Cardiac muscle cell (in vitro differentiated cells and primary cell): ENCODE data around the gene C19orf47. TPM values are rescaled to one million over a fixed set of nuclear protein-coding genes. Genes with fewer than 3 reads are reported as not detected.

Source experiments
- DNase-seq, 2 donors: peaks; one replicate each; pipeline versions ENCODE4 v3.0.0 to v3.0.0-alpha.2; 2010 to 2017; ENCODE audit warnings: low read depth in 1 of 2, low spot score in 1 of 2
- H3K27ac ChIP-seq: fragments of 200-600 bp; sonication (generic); 2 replicates; pipeline ENCODE4 v1.5.1; 2016
- H3K27me3 ChIP-seq: fragments of 200-600 bp; sonication (generic); 2 replicates; pipeline ENCODE4 v1.6.0; 2016; ENCODE audit warnings: control low read depth
- H3K36me3 ChIP-seq: fragments of 200-600 bp; sonication (generic); 2 replicates; pipeline ENCODE4 v1.5.1; 2016; ENCODE audit warnings: control low read depth
- H3K4me1 ChIP-seq: fragments of 200-600 bp; sonication (generic); 2 replicates; pipeline ENCODE4 v1.8.1; 2017; ENCODE audit warnings: low read depth, mild to moderate bottlenecking, mixed run types
- H3K4me3 ChIP-seq: fragments of 200-600 bp; sonication (generic); 2 replicates; pipeline ENCODE4 v1.5.1; 2016; ENCODE audit warnings: mild to moderate bottlenecking
- H3K9me3 ChIP-seq: fragments of 200-600 bp; sonication (generic); 2 replicates; pipeline ENCODE4 v1.5.1; 2017; ENCODE audit warnings: low read depth, mild to moderate bottlenecking, control low read depth
- polyA plus RNA-seq: library from polyadenylated mRNA; unstranded; fragments of >200 nt; fragmentation: Nextera tagmentation; extraction: Ambion mirVana; gene quantifications from 2 replicates; pipeline ENCODE4 v1.2.1, GENCODE V29; 2016
- total RNA-seq: library from RNA; depleted of rRNA; stranded (reverse); fragments of >200 nt; gene quantifications from 2 replicates; pipeline ENCODE4 v1.2.3, GENCODE V29; 2016
- TF ChIP-seq, protein P1 (sequence below): IDR thresholded peaks from 2 replicates; pipeline ENCODE4 v1.5.1; 2012; ENCODE audit warnings: low read depth, mild to moderate bottlenecking, low read length

C19orf47 gene
- total and polyA plus RNA-seq, 2 experiments from 2014 or later: 16.4 to 20.3 TPM

DNA sequence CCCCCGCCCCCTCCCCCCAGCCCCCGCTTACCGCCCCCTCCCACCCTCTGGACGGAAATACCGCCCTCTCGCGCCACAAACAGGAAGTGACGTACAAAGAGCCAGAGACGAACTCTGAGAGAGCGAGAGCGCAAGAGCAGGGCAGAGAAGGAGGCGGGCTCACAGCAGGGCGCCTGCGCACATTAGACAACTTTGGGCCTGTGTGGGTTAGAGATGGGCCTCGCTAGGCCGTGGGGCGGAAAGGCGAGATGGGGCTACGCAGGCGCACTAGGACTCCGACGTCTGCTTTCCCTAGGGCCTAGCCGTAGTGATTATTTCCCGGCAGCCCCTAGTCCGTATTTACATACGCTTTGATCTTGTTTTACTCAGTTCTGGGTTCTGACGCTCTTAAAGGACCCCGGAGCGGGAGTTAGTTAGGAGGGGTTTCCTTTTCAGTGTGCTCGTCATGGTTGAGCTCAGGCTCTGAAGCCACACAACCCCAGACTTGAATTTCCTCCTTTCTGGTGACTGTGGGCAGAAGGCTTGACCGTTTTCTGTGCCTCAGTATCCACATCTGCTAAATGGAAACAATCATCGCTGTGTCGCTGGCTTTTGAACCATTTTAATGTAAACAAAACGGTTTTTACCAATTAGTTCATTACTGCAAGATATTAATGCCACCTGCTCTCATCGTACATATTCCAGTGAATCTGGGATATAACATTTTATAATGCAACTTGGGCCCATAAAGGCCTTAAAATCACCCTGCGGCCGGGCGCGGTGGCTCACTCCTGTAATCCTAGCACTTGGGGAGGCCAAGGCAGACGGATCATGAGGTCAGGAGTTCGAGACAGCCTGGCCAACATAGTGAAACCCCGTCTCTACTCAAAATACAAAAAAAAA is 62.6 kb downstream of the C19orf47 start:
- H3K4me3 ChIP-seq: peak overlapping the region; percentile 56
- no peaks in the 10 kb centered on the region for H3K36me3 ChIP-seq
- peak overlapping the region; percentile 98 for H3K27ac ChIP-seq
- peaks cover 19% of the 10 kb centered on the region for H3K4me1 ChIP-seq
- TF ChIP-seq, protein P1, sequence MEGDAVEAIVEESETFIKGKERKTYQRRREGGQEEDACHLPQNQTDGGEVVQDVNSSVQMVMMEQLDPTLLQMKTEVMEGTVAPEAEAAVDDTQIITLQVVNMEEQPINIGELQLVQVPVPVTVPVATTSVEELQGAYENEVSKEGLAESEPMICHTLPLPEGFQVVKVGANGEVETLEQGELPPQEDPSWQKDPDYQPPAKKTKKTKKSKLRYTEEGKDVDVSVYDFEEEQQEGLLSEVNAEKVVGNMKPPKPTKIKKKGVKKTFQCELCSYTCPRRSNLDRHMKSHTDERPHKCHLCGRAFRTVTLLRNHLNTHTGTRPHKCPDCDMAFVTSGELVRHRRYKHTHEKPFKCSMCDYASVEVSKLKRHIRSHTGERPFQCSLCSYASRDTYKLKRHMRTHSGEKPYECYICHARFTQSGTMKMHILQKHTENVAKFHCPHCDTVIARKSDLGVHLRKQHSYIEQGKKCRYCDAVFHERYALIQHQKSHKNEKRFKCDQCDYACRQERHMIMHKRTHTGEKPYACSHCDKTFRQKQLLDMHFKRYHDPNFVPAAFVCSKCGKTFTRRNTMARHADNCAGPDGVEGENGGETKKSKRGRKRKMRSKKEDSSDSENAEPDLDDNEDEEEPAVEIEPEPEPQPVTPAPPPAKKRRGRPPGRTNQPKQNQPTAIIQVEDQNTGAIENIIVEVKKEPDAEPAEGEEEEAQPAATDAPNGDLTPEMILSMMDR: no peak
- DNase-seq: peak; percentile 99 to 100
- no peaks in the 10 kb centered on the region for H3K27me3 ChIP-seq
- H3K9me3 ChIP-seq: no peaks in the 10 kb centered on the region

DNA sequence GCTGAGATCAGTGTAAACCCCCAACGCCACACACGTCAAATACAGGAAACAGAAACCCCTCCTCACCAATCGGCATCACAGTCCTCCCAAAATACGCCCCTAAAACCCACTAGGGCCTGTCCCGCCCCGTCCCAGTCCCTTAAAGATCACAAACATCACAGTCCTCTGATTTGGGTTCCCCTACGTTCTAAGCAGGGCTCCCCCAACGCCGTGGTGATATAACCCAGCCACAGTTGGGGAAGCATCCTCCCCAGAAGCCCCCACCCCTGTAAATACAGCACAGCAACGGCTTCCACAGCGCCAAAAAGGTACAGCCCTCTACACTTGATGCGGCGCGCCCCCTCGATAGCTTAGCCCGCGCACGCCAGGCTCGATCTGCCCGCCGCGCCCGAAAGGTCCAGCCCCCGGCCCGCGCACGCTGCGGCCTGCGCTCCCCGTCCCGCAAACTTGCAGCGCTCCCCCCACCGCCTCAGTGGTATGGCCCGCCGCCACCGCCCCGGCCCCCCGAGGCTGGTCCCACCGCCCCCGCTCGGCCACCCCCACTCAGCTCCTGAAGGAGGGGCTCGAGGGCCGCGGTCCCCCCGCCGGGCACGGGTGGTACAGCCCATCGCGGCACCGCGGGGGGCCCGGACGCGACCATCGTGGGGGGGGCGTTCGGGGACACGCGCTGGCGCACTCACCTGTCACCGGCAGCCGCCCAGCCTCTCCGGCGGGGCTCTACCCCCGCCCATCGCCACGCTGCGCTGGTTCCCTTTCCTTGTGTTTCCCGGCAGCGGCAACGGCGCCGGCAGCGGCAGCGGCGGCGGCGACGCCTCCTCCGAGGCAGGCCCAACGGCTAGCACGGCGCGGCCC is 63.5 kb downstream of the C19orf47 start, which contains the start of gene AKT2:
Gene AKT2 (minus strand): TSS at position 845 of the 852 bp plus-strand sequence. CDS start 20,078 bp downstream, outside the sequence.
- Histone ChIP-seq H3K27me3 (no peaks in the 10 kb centered on the region), H3K4me1 (peaks cover 22% of the 10 kb centered on the region)
- TF ChIP-seq, protein P1: no peak

DNA sequence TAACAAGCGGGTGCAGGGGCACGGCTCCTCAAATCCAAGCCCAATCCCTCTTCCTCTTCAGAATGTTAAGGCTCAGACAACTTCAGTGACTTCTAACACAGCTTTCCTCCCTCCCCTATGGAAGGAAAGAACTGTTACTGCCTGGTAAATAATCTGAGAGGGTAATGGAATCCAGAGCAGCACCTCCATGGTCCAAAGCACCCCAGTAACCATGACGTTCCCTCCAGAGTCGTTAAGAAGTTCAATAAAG is 64.0 kb downstream of the C19orf47 start:
- peak in 1 of 2 donors; percentile 19 for DNase-seq
- TF ChIP-seq, protein P1: no peak
- Histone ChIP-seq H3K27ac (peak overlapping the region; percentile 98), H3K4me3 (peak overlapping the region; percentile 56), H3K9me3 (no peaks in the 10 kb centered on the region), H3K36me3 (no peaks in the 10 kb centered on the region), H3K4me1 (peaks cover 27% of the 10 kb centered on the region), H3K27me3 (no peaks in the 10 kb centered on the region)

More for the DNA sequence above, 63.5 kb downstream of the C19orf47 start, which contains the start of gene AKT2:
- no peaks in the 10 kb centered on the region for H3K9me3 ChIP-seq
- H3K27ac ChIP-seq: peak within 1 kb of the TSS; percentile 98
- H3K36me3 ChIP-seq: no peaks in the 10 kb centered on the region
- peak within 1 kb of the TSS; percentile 56 for H3K4me3 ChIP-seq
- DNase-seq: peak; percentile 66 to 88

DNA sequence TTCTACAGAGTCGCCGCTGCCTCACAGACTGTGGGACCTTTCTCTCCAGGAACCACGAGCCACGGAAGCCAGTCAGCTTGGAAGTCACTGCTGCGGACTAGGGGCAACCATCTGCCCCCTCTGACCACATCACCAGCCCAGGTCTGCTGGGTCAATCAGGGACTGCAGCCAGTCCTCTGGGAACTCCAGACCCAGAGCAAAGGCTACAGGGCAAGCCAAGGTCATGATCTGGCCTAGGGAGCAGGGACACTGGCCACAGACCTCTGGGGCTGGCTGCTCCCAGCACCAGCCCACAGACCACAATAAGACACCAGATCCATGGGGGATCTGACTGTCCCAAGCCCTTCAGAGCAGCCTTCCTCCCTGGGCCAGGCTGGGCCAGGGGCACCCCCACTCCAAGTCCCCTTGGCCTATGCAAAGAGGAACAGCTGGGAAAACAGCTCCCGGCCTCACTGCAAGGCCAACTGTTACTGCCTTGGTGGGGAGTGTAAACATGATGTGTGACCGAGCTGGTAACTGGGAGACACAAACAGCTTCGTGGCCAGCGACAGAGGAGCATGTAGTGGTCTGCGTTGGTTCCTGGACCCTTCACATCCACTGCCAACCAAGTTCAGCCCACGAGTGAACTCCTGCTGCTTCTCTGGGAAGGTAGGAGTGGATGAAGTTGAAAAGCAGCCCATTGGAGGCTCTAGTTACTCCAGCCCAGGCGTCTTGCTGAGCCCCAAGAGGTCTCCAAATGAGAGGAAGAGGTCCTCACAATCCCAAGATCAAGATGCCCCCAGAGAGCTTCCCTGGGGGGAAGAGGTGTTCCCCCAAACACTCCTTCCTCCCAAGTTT is 64.6 kb downstream of the C19orf47 start:
- Histone ChIP-seq H3K27me3 (no peaks in the 10 kb centered on the region), H3K4me3 (peak overlapping the region; percentile 56), H3K36me3 (no peaks in the 10 kb centered on the region), H3K4me1 (peaks cover 29% of the 10 kb centered on the region), H3K27ac (peak overlapping the region; percentile 98), H3K9me3 (no peaks in the 10 kb centered on the region)
- TF ChIP-seq, protein P1: no peak
- DNase-seq: no peak

DNA sequence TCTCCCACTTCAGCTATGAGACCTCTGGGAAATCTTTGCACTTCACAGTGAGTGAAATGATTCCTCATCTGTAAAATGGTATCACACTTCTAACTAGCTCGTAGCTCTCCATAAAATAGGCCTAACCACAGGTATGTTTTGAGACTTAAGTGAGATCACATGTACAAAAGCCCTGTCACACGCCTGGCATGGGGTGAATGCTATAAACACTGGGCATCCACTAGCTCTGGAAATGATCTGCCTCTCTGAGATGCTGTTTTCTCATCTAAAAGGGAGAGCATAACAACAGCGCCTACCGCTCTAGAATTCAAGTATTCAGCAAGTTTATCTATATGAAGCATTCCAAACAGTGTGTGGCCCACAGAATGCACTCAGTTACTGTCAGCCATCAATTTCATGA is 65.3 kb downstream of the C19orf47 start:
- Histone ChIP-seq H3K36me3 (no peaks in the 10 kb centered on the region), H3K4me3 (no peak overlapping the region), H3K4me1 (peaks cover 29% of the 10 kb centered on the region), H3K9me3 (no peaks in the 10 kb centered on the region), H3K27me3 (no peaks in the 10 kb centered on the region), H3K27ac (peak overlapping the region; percentile 98)
- TF ChIP-seq, protein P1: no peak
- no peak for DNase-seq
